KOPT-K1 (cell line): ENCODE results near the gene ABCA13.
"Not testable (repeated sequence)": the region's sequence is repeated elsewhere in the genome, so short reads cannot be mapped to it uniquely, and the experiment has no call there.

Source experiments
- H3K27ac ChIP-seq: fragments of 200-600 bp; sonication (generic); 2 replicates; pipeline ENCODE4 v1.5.1; 2016; ENCODE audit warnings: antibody characterized with exemption, mild to moderate bottlenecking, low read depth, low read length; ENCODE audit not compliant: poor library complexity, severe bottlenecking
- H3K36me3 ChIP-seq: fragments of 200-600 bp; sonication (generic); 2 replicates; pipeline ENCODE4 v1.5.1; 2017; ENCODE audit warnings: antibody characterized with exemption, mild to moderate bottlenecking, low read length, moderate library complexity; ENCODE audit not compliant: insufficient read depth
- H3K9me3 ChIP-seq: fragments of 200-600 bp; sonication (generic); 2 replicates; pipeline ENCODE4 v1.5.1; 2017; ENCODE audit warnings: antibody characterized with exemption, low read length, mild to moderate bottlenecking; ENCODE audit not compliant: insufficient read depth, poor library complexity, severe bottlenecking

The ABCA13 gene

GRCh38 chr7:48171202-48171601, at the start of gene ABCA13:
Gene ABCA13, plus strand, starts transcription at chr7:48171458. Its CDS starts 26 bp downstream, at chr7:48171484.
- Histone ChIP-seq H3K27ac (no peak within 1 kb of the TSS), H3K9me3 (no peaks in the 10 kb centered on the region), H3K36me3 (no peaks in the 10 kb centered on the region)

- H3K36me3 ChIP-seq: no peaks in the 10 kb centered on the region
- no peaks in the 10 kb centered on the region for H3K9me3 ChIP-seq
- no peak overlapping the region for H3K27ac ChIP-seq
These were observed 45.2 kb upstream of the ABCA13 start for GRCh38 chr7:48126037-48126436.

GRCh38 chr7:48130658-48131108, 40.6 kb upstream of the ABCA13 start:
- H3K27ac ChIP-seq: no peak overlapping the region
- H3K36me3 ChIP-seq: no peaks in the 10 kb centered on the region
- no peaks in the 10 kb centered on the region for H3K9me3 ChIP-seq

- Histone ChIP-seq H3K36me3 (no peaks in the 10 kb centered on the region), H3K9me3 (peaks cover 8% of the 10 kb centered on the region), H3K27ac (no peak overlapping the region)
These were observed 38.5 kb upstream of the ABCA13 start for GRCh38 chr7:48132792-48133191.

GRCh38 chr7:48139459-48139858, 31.8 kb upstream of the ABCA13 start:
- Histone ChIP-seq H3K9me3 (peaks cover 8% of the 10 kb centered on the region), H3K27ac (no peak overlapping the region), H3K36me3 (no peaks in the 10 kb centered on the region)

- Histone ChIP-seq H3K36me3 (no peaks in the 10 kb centered on the region), H3K27ac (no peak overlapping the region), H3K9me3 (peaks cover 8% of the 10 kb centered on the region)
These were observed 31.1 kb upstream of the ABCA13 start for GRCh38 chr7:48140001-48140681.

GRCh38 chr7:48141521-48141920, 29.7 kb upstream of the ABCA13 start:
- no peak overlapping the region for H3K27ac ChIP-seq
- H3K36me3 ChIP-seq: no peaks in the 10 kb centered on the region
- peaks cover under 1% of the 10 kb centered on the region for H3K9me3 ChIP-seq

- no peaks in the 10 kb centered on the region for H3K36me3 ChIP-seq
- no peaks in the 10 kb centered on the region for H3K9me3 ChIP-seq
- H3K27ac ChIP-seq: no peak overlapping the region
These were observed 26.9 kb upstream of the ABCA13 start for GRCh38 chr7:48144291-48144768.

- H3K9me3 ChIP-seq: no peaks in the 10 kb centered on the region
- no peak overlapping the region for H3K27ac ChIP-seq
- H3K36me3 ChIP-seq: no peaks in the 10 kb centered on the region
These were observed 24.1 kb upstream of the ABCA13 start for GRCh38 chr7:48147078-48147591.

- not testable (repeated sequence) for H3K27ac ChIP-seq, H3K36me3 ChIP-seq, H3K9me3 ChIP-seq
These were observed 23.6 kb upstream of the ABCA13 start for GRCh38 chr7:48147690-48148089.

- H3K27ac ChIP-seq: no peak overlapping the region
- H3K9me3 ChIP-seq: no peaks in the 10 kb centered on the region
- no peaks in the 10 kb centered on the region for H3K36me3 ChIP-seq
These were observed 22.9 kb upstream of the ABCA13 start for GRCh38 chr7:48148311-48148710.

- Histone ChIP-seq H3K27ac (no peak overlapping the region), H3K36me3 (no peaks in the 10 kb centered on the region), H3K9me3 (no peaks in the 10 kb centered on the region)
These were observed 22.2 kb upstream of the ABCA13 start for GRCh38 chr7:48149058-48149457.

GRCh38 chr7:48150086-48150485, 21.2 kb upstream of the ABCA13 start:
- Histone ChIP-seq H3K27ac (no peak overlapping the region), H3K36me3 (no peaks in the 10 kb centered on the region), H3K9me3 (no peaks in the 10 kb centered on the region)

- no peaks in the 10 kb centered on the region for H3K36me3 ChIP-seq
- no peaks in the 10 kb centered on the region for H3K9me3 ChIP-seq
- no peak overlapping the region for H3K27ac ChIP-seq
These were observed 16.4 kb upstream of the ABCA13 start for GRCh38 chr7:48154792-48155413.

- Histone ChIP-seq H3K27ac (no peak overlapping the region), H3K9me3 (no peaks in the 10 kb centered on the region), H3K36me3 (no peaks in the 10 kb centered on the region)
These were observed 12.9 kb upstream of the ABCA13 start for GRCh38 chr7:48158404-48158803.
